RWPE1 (cell line): Measurements from ENCODE around the gene SEPTIN14.
"Not testable (repeated sequence)": the region's sequence is repeated elsewhere in the genome, so short reads cannot be mapped to it uniquely, and the experiment has no call there.

Experiments used
- CTCF ChIA-PET: fragments of 350-600 bp; sonication (Branson Sonifier 250); formaldehyde crosslinking; extraction: SDS; loops from one replicate; lab custom pipeline; 2021; lab: Yijun Ruan, JAX
- POLR2A ChIA-PET: fragments of 400-600 bp; formaldehyde crosslinking; extraction: SDS; loops from one replicate; lab custom pipeline; 2020; ENCODE audit warnings: antibody characterized with exemption; ENCODE audit not compliant: low non-redundant PET; lab: Yijun Ruan, JAX
- DNase-seq: peaks from one replicate; pipeline ENCODE4 v3.0.0; 2012; ENCODE audit warnings: low spot score
- H3K27ac ChIP-seq: fragments of 450-650 bp; 2 replicates; pipeline ENCODE4 v1.5.1; 2017
- TF ChIP-seq, protein P1 (sequence below): fragments of 450-650 bp; conservative IDR thresholded peaks from 2 replicates; pipeline ENCODE4 v1.5.1; 2017; ENCODE audit warnings: low read depth, mild to moderate bottlenecking

Gene SEPTIN14

DNA sequence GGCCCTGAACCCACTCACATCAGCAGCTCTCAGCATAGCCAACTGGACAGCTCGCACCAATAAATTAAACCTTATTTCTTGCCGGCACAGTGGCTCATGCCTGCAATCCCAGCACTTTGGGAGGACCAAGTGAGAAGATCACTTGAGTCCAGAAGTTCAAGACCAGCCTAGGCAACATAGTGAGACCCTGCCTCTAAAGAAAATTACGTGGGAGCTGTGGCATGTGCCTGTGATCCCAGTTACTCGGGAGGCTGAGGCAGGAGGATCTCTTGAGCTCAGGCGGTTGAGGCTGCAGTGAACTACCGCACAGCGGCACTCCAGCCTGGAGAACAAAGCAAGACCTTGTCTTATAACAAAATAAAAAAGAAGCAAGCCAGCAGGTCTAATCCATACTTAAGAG lies 75.7 kb downstream of the SEPTIN14 start:
- no peak for DNase-seq
- no peak overlapping the region for H3K27ac ChIP-seq
- CTCF ChIA-PET, result interaction anchor here (0.8 kb wide), 1 partner anchor 147 kb away, joined by 7 read pairs; no protein-coding TSS in a partner anchor
- TF ChIP-seq, protein P1, sequence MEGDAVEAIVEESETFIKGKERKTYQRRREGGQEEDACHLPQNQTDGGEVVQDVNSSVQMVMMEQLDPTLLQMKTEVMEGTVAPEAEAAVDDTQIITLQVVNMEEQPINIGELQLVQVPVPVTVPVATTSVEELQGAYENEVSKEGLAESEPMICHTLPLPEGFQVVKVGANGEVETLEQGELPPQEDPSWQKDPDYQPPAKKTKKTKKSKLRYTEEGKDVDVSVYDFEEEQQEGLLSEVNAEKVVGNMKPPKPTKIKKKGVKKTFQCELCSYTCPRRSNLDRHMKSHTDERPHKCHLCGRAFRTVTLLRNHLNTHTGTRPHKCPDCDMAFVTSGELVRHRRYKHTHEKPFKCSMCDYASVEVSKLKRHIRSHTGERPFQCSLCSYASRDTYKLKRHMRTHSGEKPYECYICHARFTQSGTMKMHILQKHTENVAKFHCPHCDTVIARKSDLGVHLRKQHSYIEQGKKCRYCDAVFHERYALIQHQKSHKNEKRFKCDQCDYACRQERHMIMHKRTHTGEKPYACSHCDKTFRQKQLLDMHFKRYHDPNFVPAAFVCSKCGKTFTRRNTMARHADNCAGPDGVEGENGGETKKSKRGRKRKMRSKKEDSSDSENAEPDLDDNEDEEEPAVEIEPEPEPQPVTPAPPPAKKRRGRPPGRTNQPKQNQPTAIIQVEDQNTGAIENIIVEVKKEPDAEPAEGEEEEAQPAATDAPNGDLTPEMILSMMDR, result no peak
- POLR2A ChIA-PET, result no interaction called here

DNA sequence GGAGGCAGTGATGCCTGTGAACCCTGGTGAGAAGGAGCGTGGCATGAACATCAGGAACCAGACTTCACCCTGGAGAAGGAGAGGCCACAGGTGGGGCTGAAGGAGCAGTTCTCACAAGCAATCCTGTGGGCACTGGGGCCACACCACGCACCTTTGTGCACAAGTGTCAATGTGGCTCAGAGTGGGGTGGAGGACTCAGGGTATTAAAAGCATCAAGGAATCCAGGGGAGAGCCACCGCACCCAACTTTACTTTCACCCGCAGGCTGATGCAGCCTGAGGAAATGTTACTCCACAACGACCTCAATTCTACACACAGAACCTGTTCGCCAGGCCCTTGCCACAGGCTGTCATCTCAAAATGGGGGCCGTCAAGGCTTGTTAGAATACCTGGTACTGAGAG lies 77.1 kb downstream of the SEPTIN14 start:
- POLR2A ChIA-PET, H3K27ac ChIP-seq: not testable (repeated sequence)

GRCh38 chr7:55784151-55784550 lies 78.4 kb downstream of the SEPTIN14 start:
- H3K27ac ChIP-seq, result no peak overlapping the region
- no peak for DNase-seq
- CTCF ChIA-PET, result no interaction called here
- TF ChIP-seq, protein P1, result no peak
- POLR2A ChIA-PET, result no interaction called here

More for the DNA sequence above, 77.1 kb downstream of the SEPTIN14 start:
- CTCF ChIA-PET, DNase-seq: not testable (repeated sequence)

DNA sequence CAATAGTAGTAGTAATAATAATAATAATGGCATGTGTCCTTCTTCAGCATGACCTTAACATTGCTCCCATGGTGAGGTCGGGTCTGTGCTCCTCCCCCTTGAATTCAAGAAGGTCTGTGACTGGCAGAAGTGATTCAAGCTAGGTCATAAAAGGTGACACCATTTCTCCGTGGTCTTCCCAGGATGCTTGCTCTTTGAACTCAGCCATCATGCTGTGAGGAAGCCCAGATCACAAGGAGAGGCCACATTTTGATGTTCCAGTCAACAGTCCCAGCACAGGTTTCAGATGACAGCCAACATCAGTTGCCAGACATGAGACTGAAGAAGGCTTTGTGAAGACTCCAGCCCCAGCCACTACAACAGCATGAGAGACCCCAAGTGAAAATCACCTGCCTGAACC lies 83.9 kb downstream of the SEPTIN14 start:
- no peak overlapping the region for H3K27ac ChIP-seq
- TF ChIP-seq, protein P1, result no peak
- CTCF ChIA-PET, result no interaction called here
- DNase-seq, result no peak
- POLR2A ChIA-PET, result no interaction called here

- DNase-seq, result no peak
- CTCF ChIA-PET, result no interaction called here
- POLR2A ChIA-PET, result no interaction called here
- H3K27ac ChIP-seq, result peak overlapping the region; percentile 16; the same call in 1 of the 2 replicates
- TF ChIP-seq, protein P1, result no peak
Measured at GRCh38 chr7:55776196-55776595, 86.4 kb downstream of the SEPTIN14 start.

- H3K27ac ChIP-seq, result peak overlapping the region; percentile 79
- POLR2A ChIA-PET, result interaction anchor here (0.6 kb wide), 1 partner anchor 16 kb away, joined by 3 read pairs; no protein-coding TSS in a partner anchor
Measured at GRCh38 chr7:55775051-55775420, 87.5 kb downstream of the SEPTIN14 start.

DNA sequence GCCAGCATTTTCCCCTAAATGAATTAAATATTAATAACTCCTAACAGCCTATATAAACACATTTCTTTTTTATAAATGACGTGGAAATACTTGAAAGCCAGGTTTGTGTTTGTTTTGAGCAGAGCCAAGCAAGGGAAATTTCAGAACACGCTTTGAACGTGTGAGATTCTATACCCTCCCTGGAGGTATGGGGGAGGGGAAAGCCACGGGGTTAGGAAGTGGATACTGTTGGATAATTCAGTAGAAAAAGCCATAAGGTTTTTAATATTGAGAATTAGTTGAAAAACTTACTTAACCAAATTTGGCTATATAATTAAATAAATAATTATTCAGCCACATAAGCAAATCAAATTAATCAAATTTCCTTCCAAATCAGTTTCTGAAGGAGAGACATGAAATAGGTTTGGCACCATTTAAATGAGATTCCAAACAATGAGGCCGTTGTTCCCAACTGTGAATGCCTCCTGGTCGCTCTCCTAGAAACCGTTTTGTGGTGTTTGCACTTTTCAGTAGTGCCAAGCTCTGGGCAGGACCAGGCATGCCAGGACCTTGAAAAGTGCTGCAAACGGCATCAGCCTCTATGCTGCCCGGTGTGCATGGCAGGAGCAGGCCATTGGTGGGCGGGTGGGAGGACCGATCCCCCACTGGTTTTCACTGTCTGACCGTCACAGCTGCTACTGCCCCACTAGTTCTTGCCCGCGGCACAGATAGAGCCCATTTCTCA lies 88.1 kb downstream of the SEPTIN14 start:
- peak overlapping the region; percentile 79 for H3K27ac ChIP-seq
- ChIA-PET CTCF (no interaction called here), POLR2A (interaction anchor here (0.6 kb wide), 1 partner anchor 17 kb away, joined by 3 read pairs; no protein-coding TSS in a partner anchor)
- TF ChIP-seq, protein P1, result no peak
- peak; percentile 52 for DNase-seq

More at GRCh38 chr7:55775051-55775420, 87.5 kb downstream of the SEPTIN14 start:
- no peak for DNase-seq
- CTCF ChIA-PET, result no interaction called here
- TF ChIP-seq, protein P1, result no peak
